ENCODE data around the gene PRRG2. TPM values are rescaled to one million over a fixed set of nuclear protein-coding genes. Genes with fewer than 3 reads are reported as not detected.

The PRRG2 gene
- total and polyA plus RNA-seq, 10 of the 15 experiments (the other 5 are each of a cell fraction or from before 2014, with no cell fraction given), result 0.09 to 2.1 (median 0.86) TPM

- Histone ChIP-seq H3K27me3 (replicated peaks in 1 of 2; ENCODE audit: control insufficient read depth in 2 of 2, insufficient read depth in 2 of 2, low read length in 1 of 2) (no peaks in the 10 kb centered on the region), H3K9ac (ENCODE audit: control insufficient read depth, insufficient read depth, low read length) (no peak overlapping the region), H3K4me3 (no peak overlapping the region), H2AFZ (ENCODE audit: control insufficient read depth, low read depth, low read length) (no peak overlapping the region), H3K4me1 (ENCODE audit: control insufficient read depth, insufficient read depth, low read length) (peaks cover 11% of the 10 kb centered on the region), H3K36me3 (ENCODE audit: control insufficient read depth in 2 of 2, insufficient read depth in 2 of 2, low read length in 1 of 2) (peaks cover 1 to 4% of the 10 kb centered on the region in 2 experiments; a peak in 3 of 4 replicates), H3K9me3 (replicated peaks; ENCODE audit: control insufficient read depth, insufficient read depth, low read length) (no peaks in the 10 kb centered on the region), H3K4me2 (ENCODE audit: control insufficient read depth, insufficient read depth) (no peak overlapping the region), H4K20me1 (ENCODE audit: control insufficient read depth, insufficient read depth) (no peaks in the 10 kb centered on the region), H3K27ac (ENCODE audit: control insufficient read depth, insufficient read depth) (no peak overlapping the region), H3K79me2 (ENCODE audit: control insufficient read depth, insufficient read depth, low read length) (peaks cover 10% of the 10 kb centered on the region)
- BruUV-seq (replicated peaks), result no TSS peak
- intact Hi-C loops (cut with micrococcal nuclease; ENCODE audit: unreplicated experiment), result loop anchor here (1.0 kb wide), 1 partner anchor 68 kb away; no protein-coding TSS in a partner anchor
- in situ Hi-C loops (cut with MboI), result no loop called here
- WGBS (ENCODE audit: insufficient coverage, insufficient replicate concordance, low lambda C conversion rate, missing lambda C conversion rate), result 95% methylated on average over 11 of the region's 11 CpGs
- peak; percentile 60; the same call in 2 of the 3 replicates for ATAC-seq
- no peak for FAIRE-seq
- no peak for TF ChIP-seq HDGF (IDR thresholded peaks at IDR 0.05)
- TF ChIP-seq CTCF (IDR thresholded peaks at IDR 0.05 in 2 of 3, conservative IDR thresholded peaks at IDR 0.05 in 1 of 3; ENCODE audit: control insufficient read depth in 2 of 3, extremely low read depth in 1 of 3, insufficient read depth in 1 of 3, low read depth in 3 of 3, low read length in 3 of 3), result peak; percentile 5 to 36 (median 19); a peak in 2 of 6 replicates
- ChIA-PET RAD21 (ENCODE audit: unreplicated experiment) (interaction anchor here (0.7 to 3.6 kb wide), 8 partner anchors 9 to 107 kb away, joined by 3 to 14 read pairs (median 4); partner anchors contain the start of genes NOSIP, PRRG2 and SCAF1), CTCF (interaction anchor here (1.0 to 6.5 kb wide), 25 partner anchors 9 to 191 kb away, joined by 3 to 96 read pairs (median 8); partner anchors contain the start of genes BCL2L12, FLT3LG, IRF3 and NOSIP), SMC1A (ENCODE audit: uncharacterized antibody, unreplicated experiment) (interaction anchor here (0.7 to 2.5 kb wide), 10 partner anchors 9 to 110 kb away, joined by 3 to 8 read pairs (median 5); partner anchors contain the start of genes FLT3LG, NOSIP and RRAS), POLR2A (interaction anchor here (0.6 to 2.0 kb wide), 6 partner anchors 8 to 1683 kb away, joined by 3 to 8 read pairs (median 6); partner anchors contain the start of gene RRAS)
- DNase-seq (ENCODE audit: low read depth, low spot score), result no peak
These were observed 10.0 kb upstream of the PRRG2 start for GRCh38 chr19:49570997-49571676.
